ENCODE data around the gene ARL8A. TPM values are rescaled to one million over a fixed set of nuclear protein-coding genes. Genes with fewer than 3 reads are reported as not detected.
A peak's percentile ranks its signal among the peaks of the same experiment; 100 is the strongest.

Gene ARL8A
- total RNA-seq, 2 experiments from 2014 or later: 25.8 to 33.7 TPM

DNA sequence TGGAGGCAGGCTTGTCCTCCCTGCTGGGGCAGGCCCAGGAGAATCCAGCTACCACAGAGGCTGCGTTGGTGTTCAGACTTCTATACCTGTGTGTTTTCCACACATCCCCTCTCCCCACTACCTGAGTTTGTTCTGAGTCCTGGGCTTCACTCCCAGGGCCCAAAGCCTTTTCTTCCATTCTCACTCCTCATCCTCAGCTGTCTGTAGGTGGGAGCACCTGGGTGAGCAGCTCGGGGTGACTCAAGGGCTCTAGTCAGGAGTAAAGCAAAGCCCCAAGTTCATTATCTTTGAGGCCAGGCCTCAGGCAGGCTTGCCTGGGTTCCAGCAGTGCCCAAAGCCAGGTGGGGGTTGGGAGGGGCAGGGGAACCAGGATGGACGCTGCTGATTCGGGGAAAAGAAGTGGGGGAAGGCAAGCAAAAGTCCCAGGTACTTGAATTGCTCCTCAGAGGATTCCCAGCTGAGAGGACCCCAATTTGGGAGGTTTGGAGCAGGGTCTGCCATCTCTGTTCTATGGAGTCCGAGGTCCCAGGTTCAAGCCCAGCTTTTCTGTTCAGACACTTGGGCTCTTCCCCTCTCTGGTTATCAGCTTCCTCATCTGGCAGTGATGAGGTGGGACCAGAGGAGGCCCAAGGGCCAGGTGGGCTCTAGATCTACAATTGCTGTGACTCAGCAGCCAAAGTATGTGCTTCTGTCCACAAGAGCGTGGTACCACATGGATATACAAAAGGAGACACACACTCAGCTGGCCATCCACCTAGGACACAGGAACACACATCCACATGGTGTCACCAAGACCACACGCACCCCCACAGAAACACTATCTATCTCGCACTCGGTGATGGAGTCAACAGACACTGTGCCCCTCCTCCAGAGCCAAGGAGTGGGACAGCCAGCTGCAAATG lies 21.7 kb upstream of the ARL8A start:
- peak overlapping the region; percentile 95 for H3K4me3 Mint-ChIP-seq
- POLR2A ChIA-PET: interaction anchor here (0.6 to 13.6 kb wide), 5 partner anchors 9 to 617 kb away, joined by 3 to 124 read pairs (median 6); partner anchors contain the start of gene ARL8A
- CTCF ChIA-PET: interaction anchor here (1.0 to 2.6 kb wide), 7 partner anchors 10 to 27 kb away, joined by 3 to 16 read pairs (median 7); partner anchors contain the start of gene LGR6
- no peak for TF ChIP-seq CTCF (IDR thresholded peaks at IDR 0.05)
- H3K27me3 Mint-ChIP-seq: no peaks in the 10 kb centered on the region
- H3K9me3 Mint-ChIP-seq: no peaks in the 10 kb centered on the region
- H3K4me1 Mint-ChIP-seq (ENCODE audit: low read depth): peaks cover 51% of the 10 kb centered on the region
- H3K36me3 Mint-ChIP-seq (ENCODE audit: low read depth): no peaks in the 10 kb centered on the region
- intact Hi-C loops (cut with micrococcal nuclease): loop anchor here (2.0 kb wide), 1 partner anchor 19 kb away; no protein-coding TSS in a partner anchor
- H3K27ac Mint-ChIP-seq: peak overlapping the region; percentile 95
- DNase-seq (no peak), ATAC-seq (no peak)

GRCh38 chr1:202165267-202165941 lies 20.9 kb upstream of the ARL8A start:
- Mint-ChIP-seq H3K4me1 (ENCODE audit: low read depth) (peaks cover 53% of the 10 kb centered on the region), H3K9me3 (no peaks in the 10 kb centered on the region), H3K36me3 (ENCODE audit: low read depth) (peaks cover under 1% of the 10 kb centered on the region), H3K27me3 (no peaks in the 10 kb centered on the region), H3K27ac (peak overlapping the region; percentile 95), H3K4me3 (peak overlapping the region; percentile 95)
- no peak for TF ChIP-seq CTCF (IDR thresholded peaks at IDR 0.05)
- DNase-seq (peak; percentile 86), ATAC-seq (peak; percentile 28)
- CTCF ChIA-PET: interaction anchor here (1.0 to 2.6 kb wide), 9 partner anchors 8 to 30 kb away, joined by 3 to 16 read pairs (median 6); partner anchors contain the start of gene LGR6
- intact Hi-C loops (cut with micrococcal nuclease): loop anchor here (2.0 kb wide), 1 partner anchor 19 kb away; no protein-coding TSS in a partner anchor
- POLR2A ChIA-PET: interaction anchor here (0.6 to 13.6 kb wide), 6 partner anchors 9 to 616 kb away, joined by 3 to 124 read pairs (median 5); partner anchors contain the start of gene ARL8A

DNA sequence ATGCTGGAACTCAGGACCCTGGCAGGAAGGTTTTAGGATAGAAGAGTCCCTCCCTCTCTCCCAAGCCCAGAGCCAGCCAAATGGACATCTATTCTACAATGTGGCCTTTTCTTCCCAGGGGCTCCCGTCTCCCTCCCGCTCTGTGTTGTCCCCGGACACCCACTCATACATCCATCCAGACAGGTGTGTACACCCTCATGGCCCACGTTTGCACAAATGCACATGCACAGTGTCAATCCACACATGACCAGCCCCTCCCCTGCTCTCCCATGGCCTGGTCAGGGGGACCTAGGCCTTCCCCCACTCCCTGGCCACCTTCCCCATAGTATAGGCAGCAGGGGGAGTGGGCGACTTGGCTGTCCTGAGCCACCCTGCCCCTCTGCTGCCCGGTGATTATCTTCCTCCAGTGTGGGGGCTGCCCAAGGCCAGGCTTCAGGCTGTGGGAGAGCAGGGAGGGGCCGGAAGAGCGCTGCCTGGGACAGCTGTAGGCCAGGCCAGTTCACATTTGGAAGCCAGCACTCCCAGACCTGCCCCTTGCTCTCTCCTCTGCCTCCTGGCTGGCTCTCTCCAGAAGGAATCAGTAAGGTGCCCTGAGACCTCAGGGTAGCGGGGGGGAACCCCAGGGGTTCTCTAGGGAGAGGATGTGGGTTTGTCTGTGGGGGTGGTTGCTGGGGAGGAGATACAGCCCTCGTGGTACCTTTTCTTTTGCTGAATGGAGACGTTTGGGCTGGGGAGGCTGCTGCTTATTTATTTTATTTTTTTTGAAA lies 19.9 kb upstream of the ARL8A start:
- Mint-ChIP-seq H3K27ac (peak overlapping the region; percentile 95), H3K27me3 (no peaks in the 10 kb centered on the region), H3K36me3 (ENCODE audit: low read depth) (peaks cover 10% of the 10 kb centered on the region), H3K9me3 (no peaks in the 10 kb centered on the region), H3K4me1 (ENCODE audit: low read depth) (peaks cover 53% of the 10 kb centered on the region), H3K4me3 (peak overlapping the region; percentile 95)
- peak; percentile 89 for DNase-seq
- peak; percentile 38 for ATAC-seq
- TF ChIP-seq CTCF (IDR thresholded peaks at IDR 0.05): no peak
- intact Hi-C loops (cut with micrococcal nuclease): loop anchor here (2.0 kb wide), 1 partner anchor 20 kb away; no protein-coding TSS in a partner anchor
- ChIA-PET CTCF (interaction anchor here (1.1 to 2.6 kb wide), 5 partner anchors 9 to 29 kb away, joined by 4 to 16 read pairs (median 10); partner anchors contain the start of gene LGR6), POLR2A (interaction anchor here (0.8 to 13.6 kb wide), 3 partner anchors 8 to 29 kb away, joined by 4 to 124 read pairs (median 6); partner anchors contain the start of gene ARL8A)

GRCh38 chr1:202163281-202164270 lies 19.0 kb upstream of the ARL8A start:
- Mint-ChIP-seq H3K4me3 (peak overlapping the region; percentile 95), H3K36me3 (ENCODE audit: low read depth) (peaks cover 19% of the 10 kb centered on the region), H3K27me3 (no peaks in the 10 kb centered on the region), H3K27ac (peak overlapping the region; percentile 95), H3K4me1 (ENCODE audit: low read depth) (peaks cover 58% of the 10 kb centered on the region), H3K9me3 (no peaks in the 10 kb centered on the region)
- no peak for TF ChIP-seq CTCF (IDR thresholded peaks at IDR 0.05)
- ChIA-PET POLR2A (interaction anchor here (1.1 to 13.6 kb wide), 3 partner anchors 18 to 178 kb away, joined by 3 to 124 read pairs (median 3); partner anchors contain the start of genes ARL8A and UBE2T), CTCF (interaction anchor here (0.8 to 1.4 kb wide), 4 partner anchors 9 to 29 kb away, joined by 3 to 6 read pairs (median 4); partner anchors contain the start of gene LGR6)
- ATAC-seq: no peak
- intact Hi-C loops (cut with micrococcal nuclease): loop anchor here (2.0 kb wide), 1 partner anchor 21 kb away; no protein-coding TSS in a partner anchor
- peak; percentile 51 for DNase-seq

All from activated CD8-positive, alpha-beta T cell treated with anti-CD3 and anti-CD28 coated beads for 36 hours (primary cell).